GM23248 (cell line): ENCODE data around the gene TRIP4.
"Not testable (repeated sequence)": the region's sequence is repeated elsewhere in the genome, so short reads cannot be mapped to it uniquely, and the experiment has no call there.

Source experiments
- EZH2 ChIP-seq: fragments of 200-600 bp; sonication (generic); IDR thresholded peaks from 2 replicates; pipeline ENCODE4 v1.6.1; 2018; ENCODE audit warnings: antibody characterized with exemption, mild to moderate bottlenecking; ENCODE audit not compliant: insufficient read depth, poor library complexity, severe bottlenecking
- EZH2phosphoT487 ChIP-seq: fragments of 200-600 bp; sonication (generic); IDR thresholded peaks from 2 replicates; pipeline ENCODE4 v1.6.1; 2018; ENCODE audit warnings: antibody characterized with exemption, moderate library complexity, mild to moderate bottlenecking, low read depth; ENCODE audit not compliant: insufficient read depth

GRCh38 chr15:64371383-64371782, 16.3 kb upstream of the TRIP4 start:
- not testable (repeated sequence) for TF ChIP-seq EZH2, EZH2phosphoT487
